GM12878 (cell line): ENCODE data around the gene NOS1. TPM values are rescaled to one million over a fixed set of nuclear protein-coding genes. Genes with fewer than 3 reads are reported as not detected.

Experiments
- ATAC-seq: fragments of 200-7000 bp; cut with Tn5 transposase; 3 replicates; pipeline ENCODE4 v1.9.1; 2020; ENCODE audit warnings: mild to moderate bottlenecking, moderate library complexity
- BruUV-seq: library from RNA; stranded (reverse); fragments of 400-500 nt; replicated peaks from 2 replicates; lab custom pipeline; 2021; lab: Mats Ljungman, UMichigan
- CTCF ChIA-PET: fragments of 300-600 bp; sonication (Branson Sonifier 250); formaldehyde crosslinking; extraction: SDS; loops from one replicate; lab custom pipeline; 2021; ENCODE audit warnings: inconsistent platforms; lab: Yijun Ruan, JAX
- POLR2A ChIA-PET: fragments of 350-600 bp; formaldehyde crosslinking; extraction: SDS; loops from one replicate; lab custom pipeline; 2021; ENCODE audit warnings: inconsistent platforms; lab: Charles Lee
- RAD21 ChIA-PET: fragments of 300-600 bp; sonication (Branson Sonifier 250); formaldehyde crosslinking; loops from one replicate; lab custom pipeline; 2023; ENCODE audit warnings: antibody characterized with exemption; ENCODE audit not compliant: unreplicated experiment; lab: Charles Lee
- SMC1A ChIA-PET: fragments of 300-600 bp; sonication (Branson Sonifier 250); formaldehyde crosslinking; loops from one replicate; lab custom pipeline; 2023; ENCODE audit not compliant: unreplicated experiment, uncharacterized antibody; lab: Charles Lee
- DNase-seq: peaks from one replicate; pipeline ENCODE4 v3.0.0-alpha.2; 2011; ENCODE audit warnings: low read depth, low spot score
- FAIRE-seq: peaks from 3 replicates; lab custom pipeline; 2011; peaks lifted over from hg19 to GRCh38; lab: Jason Lieb, UNC
- H2AFZ ChIP-seq: 2 replicates; pipeline ENCODE4 v1.6.0; 2011; ENCODE audit warnings: low read depth, low read length, control low read depth; ENCODE audit not compliant: control insufficient read depth
- H3K27ac ChIP-seq: 2 replicates; pipeline ENCODE4 v1.5.1; 2011; ENCODE audit warnings: control low read depth; ENCODE audit not compliant: control insufficient read depth, insufficient read depth
- H3K27me3 ChIP-seq, 2 experiments: replicated peaks in 1 of 2; 2 replicates each; pipeline versions ENCODE4 v1.6.0 to v1.6.1; 2011; ENCODE audit warnings: low read length in 1 of 2; ENCODE audit not compliant: control insufficient read depth in 2 of 2, insufficient read depth in 2 of 2
- H3K36me3 ChIP-seq, 2 experiments: 2 replicates each; pipeline ENCODE4 v1.5.1; 2011; ENCODE audit warnings: low read length in 1 of 2; ENCODE audit not compliant: control insufficient read depth in 2 of 2, insufficient read depth in 2 of 2
- H3K4me1 ChIP-seq: 2 replicates; pipeline ENCODE4 v1.6.1; 2011; ENCODE audit warnings: mild to moderate bottlenecking, low read length, moderate library complexity, mixed read lengths; ENCODE audit not compliant: control insufficient read depth, insufficient read depth
- H3K4me2 ChIP-seq: 2 replicates; pipeline ENCODE4 v1.6.0; 2011; ENCODE audit warnings: control low read depth; ENCODE audit not compliant: control insufficient read depth, insufficient read depth
- H3K4me3 ChIP-seq: fragments of 200-600 bp; sonication (generic); 2 replicates; pipeline ENCODE4 v1.5.1; 2016
- H3K79me2 ChIP-seq: 2 replicates; pipeline ENCODE4 v1.6.0; 2011; ENCODE audit warnings: low read length; ENCODE audit not compliant: control insufficient read depth, insufficient read depth
- H3K9ac ChIP-seq: 2 replicates; pipeline ENCODE4 v1.8.0; 2011; ENCODE audit warnings: low read length, control low read depth, mixed read lengths; ENCODE audit not compliant: control insufficient read depth, insufficient read depth
- H3K9me3 ChIP-seq: replicated peaks from 3 replicates; pipeline ENCODE4 v1.5.1; 2011; ENCODE audit warnings: mild to moderate bottlenecking, low read length; ENCODE audit not compliant: control insufficient read depth, insufficient read depth
- H4K20me1 ChIP-seq: 2 replicates; pipeline ENCODE4 v1.6.0; 2011; ENCODE audit not compliant: control insufficient read depth, insufficient read depth
- BCL11A ChIP-seq: IDR thresholded peaks from 2 replicates; pipeline ENCODE4 v1.6.1; 2011; ENCODE audit warnings: low read depth, low read length
- BHLHE40 ChIP-seq, 2 experiments: fragments of 450-650 bp in 1 of 2; IDR thresholded peaks; 2 replicates each; pipeline ENCODE4 v1.6.1; 2011 to 2017; ENCODE audit warnings: low read depth in 2 of 2, borderline replicate concordance in 1 of 2, improper control_type of control experiment in 1 of 2, low read length in 1 of 2, mild to moderate bottlenecking in 1 of 2
- E2F8 ChIP-seq: fragments of 450-650 bp; IDR thresholded peaks from 2 replicates; pipeline ENCODE4 v1.6.1; 2018; ENCODE audit warnings: mild to moderate bottlenecking, low read depth, moderate library complexity; ENCODE audit not compliant: partially characterized antibody
- FOXM1 ChIP-seq: IDR thresholded peaks from 2 replicates; pipeline ENCODE4 v1.6.1; 2012; ENCODE audit warnings: low read depth, mild to moderate bottlenecking, inconsistent platforms, low read length, moderate library complexity
- NKRF ChIP-seq: fragments of 450-650 bp; conservative IDR thresholded peaks from 2 replicates; pipeline ENCODE4 v1.6.1; 2017; ENCODE audit warnings: mild to moderate bottlenecking, moderate library complexity
- PAX8 ChIP-seq: fragments of 450-650 bp; IDR thresholded peaks from 2 replicates; pipeline ENCODE4 v1.6.1; 2017; ENCODE audit warnings: mild to moderate bottlenecking, moderate library complexity
- RBBP5 ChIP-seq: fragments of 200-600 bp; sonication (generic); conservative IDR thresholded peaks from 2 replicates; pipeline ENCODE4 v1.6.1; 2016
- SMAD1 ChIP-seq: fragments of 450-650 bp; IDR thresholded peaks from 2 replicates; pipeline ENCODE4 v1.6.1; 2018; ENCODE audit warnings: mild to moderate bottlenecking, low read depth; ENCODE audit not compliant: partially characterized antibody
- SRF ChIP-seq, 2 experiments: IDR thresholded peaks; 2 replicates each; pipeline ENCODE4 v1.6.1; 2011; ENCODE audit warnings: low read depth in 2 of 2, low read length in 2 of 2, mild to moderate bottlenecking in 1 of 2, moderate library complexity in 1 of 2
- TAF1 ChIP-seq: IDR thresholded peaks from 2 replicates; pipeline ENCODE4 v1.6.1; 2011; ENCODE audit warnings: mild to moderate bottlenecking, low read depth, low read length, borderline replicate concordance
- TCF3 ChIP-seq: IDR thresholded peaks from 2 replicates; pipeline ENCODE4 v1.6.1; 2012; ENCODE audit warnings: low read depth, mild to moderate bottlenecking, low read length, borderline replicate concordance; ENCODE audit not compliant: insufficient read depth
- ZNF24 ChIP-seq: fragments of 450-650 bp; IDR thresholded peaks from 2 replicates; pipeline ENCODE4 v1.6.1; 2017; ENCODE audit warnings: antibody characterized with exemption, mild to moderate bottlenecking
- ZNF592 ChIP-seq: fragments of 450-650 bp; IDR thresholded peaks from 2 replicates; pipeline ENCODE4 v1.6.1; 2017; ENCODE audit warnings: mild to moderate bottlenecking, moderate library complexity
- ZNF622 ChIP-seq: fragments of 450-650 bp; IDR thresholded peaks from 2 replicates; pipeline ENCODE4 v1.6.1; 2017; ENCODE audit warnings: mild to moderate bottlenecking, inconsistent platforms
- WGBS: methylation state at CpG from one replicate; pipeline ENCODE4 v1.1.6; 2016; ENCODE audit warnings: low lambda C conversion rate; ENCODE audit not compliant: insufficient replicate concordance, insufficient coverage; ENCODE audit errors: missing lambda C conversion rate; 5-methylcytosine and 5-hydroxymethylcytosine counted together
- in situ Hi-C: fragments of 300-500 bp; cut with MboI; formaldehyde crosslinking; loops from 9 replicates; pipeline ENCODE4 v1.14.3; 2018; ENCODE audit warnings: mixed read lengths
- intact Hi-C: fragments of 100-400 bp; cut with micrococcal nuclease; formaldehyde crosslinking; loops from one replicate; pipeline ENCODE4 v1.14.2; 2022; ENCODE audit not compliant: unreplicated experiment
- polyA plus RNA-seq, 11 experiments: library from polyadenylated mRNA; depleted of rRNA in 4 of 11; unstranded in 6 of 11; stranded (reverse) in 5 of 11; fragments of >200 nt; fragmentation: Nextera tagmentation in 4 of 11; fragmentation: Illumina TruSeq in 1 of 11; extraction: Ambion mirVana in 4 of 11; extraction: Trizol in 1 of 11; gene quantifications; 1 replicate in 1 of 11; 2 replicates in 10 of 11; pipeline versions ENCODE4 v1.2.1 to v1.2.3, GENCODE V29; 2011 to 2016; ENCODE audit warnings: inconsistent platforms in 2 of 11, missing spikeins in 2 of 11, low read depth in 1 of 11
- total RNA-seq, 4 experiments: library from RNA; depleted of rRNA in 3 of 4; stranded (reverse); fragments of >200 nt in 3 of 4; fragmentation: Illumina TruSeq in 1 of 4; extraction: Trizol in 1 of 4; gene quantifications; 2 replicates each; pipeline versions ENCODE4 v1.2.1 to v1.2.3, GENCODE V29; 2013 to 2021

The NOS1 gene
- total and polyA plus RNA-seq, 10 of the 15 experiments (the other 5 are each of a cell fraction or from before 2014, with no cell fraction given): under 0.01 to 0.04 (median 0.01) TPM; not detected in 7

- Histone ChIP-seq H3K27ac (no peak overlapping the region), H3K4me2 (no peak overlapping the region), H3K9me3 (no peaks in the 10 kb centered on the region), H3K4me3 (no peak overlapping the region), H3K27me3 (no peaks in the 10 kb centered on the region; a peak in 1 of 4 replicates), H3K36me3 (no peaks in the 10 kb centered on the region), H3K9ac (no peak overlapping the region), H3K79me2 (no peaks in the 10 kb centered on the region), H4K20me1 (no peaks in the 10 kb centered on the region), H3K4me1 (no peaks in the 10 kb centered on the region; the same call in 1 of the 2 replicates), H2AFZ (no peak overlapping the region)
- no peak for DNase-seq
- no TSS peak for BruUV-seq
- POLR2A ChIA-PET: no interaction called here
- intact Hi-C loops: loop anchor here (10.0 kb wide), 1 partner anchor 154 kb away; the partner anchor contains the start of gene NOS1
- RAD21 ChIA-PET: no interaction called here
- CTCF ChIA-PET: interaction anchor here (0.7 to 2.9 kb wide), 7 partner anchors 9 to 640 kb away, joined by 3 to 17 read pairs (median 7); no protein-coding TSS in a partner anchor
- SMC1A ChIA-PET: interaction anchor here (0.6 to 1.2 kb wide), 2 partner anchors 93 to 156 kb away, joined by 3 read pairs; no protein-coding TSS in a partner anchor
- in situ Hi-C loops: loop anchor here (5.0 kb wide), 2 partner anchors 377 to 637 kb away; no protein-coding TSS in a partner anchor
- ATAC-seq: no peak
- FAIRE-seq: no peak
- WGBS: 21% methylated on average over 6 of the region's 6 CpGs
- TF ChIP-seq RBBP5: no peak
- TF ChIP-seq FOXM1: no peak
- TF ChIP-seq TCF3: no peak
- TF ChIP-seq PAX8: no peak
- TF ChIP-seq SRF (IDR thresholded peaks at IDR 0.05; ENCODE audit: low read depth in 2 of 2, low read length in 2 of 2): no peak
- TF ChIP-seq SMAD1: no peak
- no peak for TF ChIP-seq ZNF622
- TF ChIP-seq BHLHE40 (IDR thresholded peaks at IDR 0.05; ENCODE audit: borderline replicate concordance in 1 of 2, low read depth in 2 of 2, low read length in 1 of 2): no peak
- TF ChIP-seq E2F8: no peak
- TF ChIP-seq ZNF592: no peak
- TF ChIP-seq ZNF24: no peak
- no peak for TF ChIP-seq NKRF
- TF ChIP-seq BCL11A: no peak
- no peak for TF ChIP-seq TAF1
Observed at GRCh38 chr12:117210266-117210918, 151.0 kb downstream of the NOS1 start.
